DOHH2 (cell line): ENCODE results near the gene STRN.

Experiments
- CTCF ChIP-seq: fragments of 200-600 bp; sonication (generic); IDR thresholded peaks from one replicate; pipeline ENCODE4 v1.5.1; 2014; ENCODE audit warnings: antibody characterized with exemption, mild to moderate bottlenecking, low read depth, low read length; ENCODE audit not compliant: poor library complexity, severe bottlenecking
- EZH2phosphoT487 ChIP-seq: fragments of 200-600 bp; sonication (generic); IDR thresholded peaks from 2 replicates; pipeline ENCODE4 v1.6.1; 2017; ENCODE audit warnings: borderline replicate concordance, mild to moderate bottlenecking, antibody characterized with exemption, low read length, moderate library complexity, mixed read lengths

GRCh38 chr2:36881816-36882215, 84.5 kb downstream of the STRN start:
- no peak for TF ChIP-seq EZH2phosphoT487
- TF ChIP-seq CTCF: no peak
